ENCODE results near the gene ZSCAN5A.
"Not testable (repeated sequence)": the region's sequence is repeated elsewhere in the genome, so short reads cannot be mapped to it uniquely, and the experiment has no call there.

The ZSCAN5A gene

DNA sequence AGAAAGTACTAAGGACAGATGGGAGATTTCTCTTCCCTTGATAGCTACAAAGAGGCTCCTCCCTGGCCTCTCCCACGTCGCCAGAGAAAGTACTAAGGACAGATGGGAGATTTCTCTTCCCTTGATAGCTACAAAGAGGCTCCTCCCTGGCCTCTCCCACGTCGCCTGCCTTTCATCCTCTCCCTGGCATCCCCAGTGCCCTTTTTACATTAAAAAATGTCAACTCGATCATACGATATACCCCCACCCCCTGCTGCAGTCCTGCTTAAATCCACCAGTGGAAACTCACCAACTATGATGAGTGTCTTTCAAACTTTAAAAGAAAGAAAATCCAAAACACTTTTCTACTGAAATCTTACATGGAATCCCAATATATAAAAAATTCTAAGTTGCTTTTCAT is 7.6 kb downstream of the ZSCAN5A start:
- CTCF ChIA-PET, H3K27me3 Mint-ChIP-seq, H3K9me3 Mint-ChIP-seq, H3K4me3 Mint-ChIP-seq, H3K27ac Mint-ChIP-seq, DNase-seq: not testable (repeated sequence)
- Mint-ChIP-seq H3K4me1 (peaks cover 18% of the 10 kb centered on the region), H3K36me3 (peaks cover 21% of the 10 kb centered on the region)

DNA sequence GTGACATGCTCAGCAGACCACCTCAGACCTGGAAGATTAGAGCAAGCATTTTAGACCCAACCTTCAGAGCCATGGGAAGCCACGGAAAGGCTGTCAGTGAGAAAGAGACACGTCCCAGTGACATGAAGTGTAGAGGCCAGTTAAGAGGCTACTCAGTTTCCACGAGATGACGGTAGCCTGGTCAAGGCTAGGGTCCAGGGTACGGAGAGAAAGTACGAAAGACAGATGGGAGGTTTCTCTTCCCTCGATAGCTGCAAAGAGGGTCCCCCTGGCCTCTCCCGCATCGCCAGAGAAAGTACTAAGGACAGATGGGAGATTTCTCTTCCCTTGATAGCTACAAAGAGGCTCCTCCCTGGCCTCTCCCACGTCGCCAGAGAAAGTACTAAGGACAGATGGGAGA is 8.6 kb downstream of the ZSCAN5A start:
- no peak overlapping the region for H3K27ac Mint-ChIP-seq
- CTCF ChIA-PET: no interaction called here
- H3K4me3 Mint-ChIP-seq: no peak overlapping the region
- H3K9me3 Mint-ChIP-seq: peaks cover 3% of the 10 kb centered on the region
- H3K27me3 Mint-ChIP-seq: no peaks in the 10 kb centered on the region
- no peak for DNase-seq
- H3K36me3 Mint-ChIP-seq: peaks cover 19% of the 10 kb centered on the region
- peaks cover 18% of the 10 kb centered on the region for H3K4me1 Mint-ChIP-seq

DNA sequence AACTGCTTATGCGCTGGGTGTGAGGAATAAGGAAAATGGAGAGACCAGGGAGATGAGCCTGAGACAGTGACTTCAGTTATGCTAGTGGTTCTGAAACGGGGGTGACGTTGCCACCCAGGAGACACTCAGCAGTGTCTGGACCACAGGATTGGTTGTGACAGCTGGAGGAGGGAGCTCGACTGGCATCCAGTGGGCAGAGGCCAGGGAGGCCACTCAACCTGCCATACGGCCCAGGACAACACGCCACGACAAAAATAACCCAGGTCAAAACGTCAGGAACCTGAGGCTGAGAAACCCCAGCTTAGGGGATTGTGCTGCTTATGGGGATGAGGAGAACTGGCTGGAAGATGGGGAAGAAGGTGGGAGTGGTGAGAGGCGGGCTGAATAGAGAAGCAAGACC is 10.4 kb downstream of the ZSCAN5A start:
- H3K4me3 Mint-ChIP-seq: no peak overlapping the region
- DNase-seq: no peak

DNA sequence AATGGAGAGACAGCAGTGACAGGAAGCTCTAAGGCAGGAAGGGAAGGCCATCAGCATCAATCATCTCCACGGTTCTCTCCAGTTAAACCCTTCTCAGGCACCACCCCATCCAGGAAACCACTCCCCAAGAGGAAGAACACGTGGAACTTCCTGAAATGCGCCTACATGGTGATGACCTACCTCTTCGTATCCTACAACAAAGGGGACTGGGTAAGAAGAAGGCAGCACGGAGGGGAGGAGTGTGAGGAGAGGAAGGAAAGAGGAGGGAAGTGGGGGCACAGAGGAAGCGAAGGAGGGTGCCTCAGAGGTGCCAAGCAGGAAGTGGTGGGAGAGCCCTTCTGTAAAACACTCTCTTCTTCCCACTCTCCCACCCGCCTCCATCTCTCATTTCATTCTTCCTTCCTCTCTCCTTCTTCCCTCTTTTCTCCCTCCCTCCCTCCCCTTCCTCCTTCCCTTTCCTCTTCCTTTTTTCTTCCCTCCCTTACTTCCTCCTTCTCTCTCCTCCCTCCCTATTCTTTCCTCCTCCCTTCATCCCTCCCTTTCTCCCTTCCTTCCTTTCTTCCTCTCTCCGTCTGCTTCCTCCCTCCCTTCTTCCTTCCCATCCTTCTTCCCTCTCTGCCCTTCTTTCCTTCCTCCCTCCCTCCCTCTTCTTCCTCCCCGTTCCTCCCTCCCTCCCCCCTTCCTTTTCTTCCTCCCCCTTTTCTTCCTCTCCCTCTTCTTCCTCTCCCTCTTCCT is 12.6 kb downstream of the ZSCAN5A start:
- H3K4me3 Mint-ChIP-seq: peak overlapping the region; percentile 12
- peaks cover 18% of the 10 kb centered on the region for H3K4me1 Mint-ChIP-seq
- H3K9me3 Mint-ChIP-seq: peaks cover 3% of the 10 kb centered on the region
- no peaks in the 10 kb centered on the region for H3K27me3 Mint-ChIP-seq
- CTCF ChIA-PET: no interaction called here
- peak; percentile 26 for DNase-seq
- H3K27ac Mint-ChIP-seq: peak overlapping the region; percentile 53
- H3K36me3 Mint-ChIP-seq: peaks cover 4% of the 10 kb centered on the region

More for the DNA sequence above, 10.4 kb downstream of the ZSCAN5A start:
- H3K9me3 Mint-ChIP-seq: peaks cover 3% of the 10 kb centered on the region
- no peaks in the 10 kb centered on the region for H3K27me3 Mint-ChIP-seq
- H3K36me3 Mint-ChIP-seq: peaks cover 10% of the 10 kb centered on the region
- CTCF ChIA-PET: interaction anchor here (1.5 kb wide), 1 partner anchor 29 kb away, joined by 4 read pairs; no protein-coding TSS in a partner anchor
- no peak overlapping the region for H3K27ac Mint-ChIP-seq
- H3K4me1 Mint-ChIP-seq: peaks cover 18% of the 10 kb centered on the region

DNA sequence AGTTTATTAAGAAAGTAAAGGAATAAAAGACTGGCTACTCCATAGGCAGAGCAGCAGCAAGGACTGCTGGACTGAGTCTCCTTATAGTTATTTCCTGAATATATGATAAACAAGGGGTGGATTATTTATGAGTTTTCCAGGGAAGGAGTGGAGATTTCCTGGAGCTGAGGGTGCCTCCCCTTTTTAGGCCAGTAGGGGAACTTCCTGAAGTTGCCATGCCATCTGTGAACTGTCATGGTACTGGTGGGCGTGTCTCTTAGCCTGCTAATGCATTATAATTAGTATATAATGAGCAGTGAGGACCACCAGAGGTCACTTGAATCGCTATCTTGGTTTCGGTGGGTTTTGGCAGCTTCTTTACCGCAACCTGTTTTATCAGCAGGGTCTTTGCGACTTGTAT is 13.5 kb downstream of the ZSCAN5A start:
- CTCF ChIA-PET: no interaction called here
- H3K27me3 Mint-ChIP-seq: no peaks in the 10 kb centered on the region
- H3K9me3 Mint-ChIP-seq: peaks cover 3% of the 10 kb centered on the region
- peak overlapping the region; percentile 12 for H3K4me3 Mint-ChIP-seq
- DNase-seq: no peak
- H3K4me1 Mint-ChIP-seq: peaks cover 18% of the 10 kb centered on the region
- no peak overlapping the region for H3K27ac Mint-ChIP-seq
- H3K36me3 Mint-ChIP-seq: peaks cover 4% of the 10 kb centered on the region

DNA sequence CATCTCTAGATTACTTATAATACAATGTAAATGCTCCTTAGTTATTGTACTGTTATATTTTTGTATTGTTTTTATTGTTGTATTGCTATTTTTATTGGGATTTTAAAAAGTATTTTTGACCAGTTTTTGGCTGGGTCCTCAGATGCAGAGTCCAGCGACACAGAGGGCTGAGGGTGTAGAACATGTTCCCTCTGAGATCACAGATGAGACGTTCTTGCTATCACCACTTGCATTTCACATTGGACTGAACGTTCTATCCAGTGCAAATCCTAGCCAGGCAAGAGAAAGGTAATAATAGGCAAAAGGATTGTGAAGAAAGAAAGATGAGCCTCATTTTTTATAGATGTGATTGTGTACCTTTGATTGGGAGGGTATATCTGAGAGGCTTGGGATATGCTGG is 15.0 kb downstream of the ZSCAN5A start:
- Mint-ChIP-seq H3K36me3 (peaks cover 4% of the 10 kb centered on the region), H3K4me1 (peaks cover 18% of the 10 kb centered on the region), H3K27me3 (no peaks in the 10 kb centered on the region), H3K9me3 (peaks cover 3% of the 10 kb centered on the region), H3K4me3 (no peak overlapping the region), H3K27ac (no peak overlapping the region)
- no peak for DNase-seq
- CTCF ChIA-PET: interaction anchor here (0.6 to 0.8 kb wide), 2 partner anchors 46 to 77 kb away, joined by 3 to 5 read pairs; no protein-coding TSS in a partner anchor

DNA sequence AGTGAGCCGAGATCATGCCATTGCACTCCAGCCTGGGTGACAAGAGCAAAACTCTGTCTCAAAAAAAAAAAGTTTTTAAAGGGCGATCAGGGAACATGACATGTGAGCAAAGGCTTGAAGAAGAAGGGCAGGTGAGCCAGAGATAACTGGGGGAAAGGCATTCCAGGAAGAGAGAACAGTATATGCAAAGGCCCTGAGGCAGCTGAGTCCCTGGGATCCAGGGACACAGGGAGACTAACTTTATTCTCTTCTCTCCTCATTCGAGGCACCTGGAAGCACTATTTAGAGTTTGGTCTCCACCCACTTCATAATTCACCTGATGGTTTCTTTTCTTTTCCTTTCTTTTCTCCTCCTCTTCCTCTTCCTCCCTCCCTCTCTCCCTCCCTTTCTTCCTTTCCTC is 17.6 kb downstream of the ZSCAN5A start:
- CTCF ChIA-PET: interaction anchor here (1.8 kb wide), 1 partner anchor 13 kb away, joined by 4 read pairs; no protein-coding TSS in a partner anchor
- H3K27ac Mint-ChIP-seq: no peak overlapping the region
- no peak for DNase-seq
- H3K27me3 Mint-ChIP-seq: no peaks in the 10 kb centered on the region
- no peak overlapping the region for H3K4me3 Mint-ChIP-seq
- H3K9me3 Mint-ChIP-seq: peaks cover 3% of the 10 kb centered on the region
- peaks cover 11% of the 10 kb centered on the region for H3K4me1 Mint-ChIP-seq
- peaks cover 4% of the 10 kb centered on the region for H3K36me3 Mint-ChIP-seq

DNA sequence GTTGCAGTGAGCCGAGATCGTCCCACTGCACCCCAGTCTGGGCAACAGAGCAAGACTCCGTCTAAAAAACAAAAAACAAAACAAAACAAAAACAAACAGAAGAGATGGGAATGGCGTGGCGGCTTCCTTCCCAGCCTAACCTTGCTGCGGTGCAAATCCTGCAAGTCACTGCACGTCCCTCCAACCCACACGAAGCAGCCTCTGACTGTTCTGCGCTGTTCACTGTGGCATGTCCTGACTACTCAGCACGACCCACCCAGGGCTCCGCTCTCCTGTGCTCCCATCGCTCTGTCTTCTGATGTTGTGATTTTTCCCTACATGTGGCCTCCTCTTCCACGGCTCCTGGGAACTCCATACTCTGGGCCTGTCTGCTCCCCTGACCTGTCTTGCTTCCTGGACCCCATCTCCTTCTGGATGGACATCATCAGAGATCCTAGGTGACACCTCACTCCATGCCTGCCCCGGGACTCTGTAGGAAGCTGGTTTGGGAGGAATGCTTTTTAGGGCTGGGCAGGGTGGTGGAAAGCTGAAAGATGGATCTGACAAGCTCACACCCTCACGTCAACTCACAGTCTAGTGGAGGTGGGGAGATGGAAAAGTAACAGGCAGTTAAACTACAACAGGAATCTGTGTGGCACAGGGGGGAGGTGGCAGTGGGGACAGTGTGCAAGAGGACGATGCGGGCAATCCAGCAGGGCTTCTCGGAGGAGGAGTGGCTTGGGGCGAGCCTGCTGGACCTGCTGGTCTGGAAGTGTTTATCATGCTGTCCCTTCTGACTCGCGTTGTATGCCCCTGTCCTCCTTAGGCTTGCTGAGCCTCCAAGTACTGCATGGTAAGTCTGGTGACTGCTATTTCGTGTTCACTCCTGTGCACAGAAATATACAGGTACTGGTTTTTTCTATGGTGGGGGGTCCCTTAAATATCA is 18.8 kb downstream of the ZSCAN5A start:
- Mint-ChIP-seq H3K36me3 (peaks cover 3% of the 10 kb centered on the region), H3K27ac (no peak overlapping the region), H3K4me3 (no peak overlapping the region), H3K27me3 (no peaks in the 10 kb centered on the region), H3K9me3 (no peaks in the 10 kb centered on the region), H3K4me1 (peaks cover 2% of the 10 kb centered on the region)
- no peak for DNase-seq
- CTCF ChIA-PET: interaction anchor here (0.6 to 1.8 kb wide), 2 partner anchors 14 to 624 kb away, joined by 3 to 4 read pairs; no protein-coding TSS in a partner anchor

DNA sequence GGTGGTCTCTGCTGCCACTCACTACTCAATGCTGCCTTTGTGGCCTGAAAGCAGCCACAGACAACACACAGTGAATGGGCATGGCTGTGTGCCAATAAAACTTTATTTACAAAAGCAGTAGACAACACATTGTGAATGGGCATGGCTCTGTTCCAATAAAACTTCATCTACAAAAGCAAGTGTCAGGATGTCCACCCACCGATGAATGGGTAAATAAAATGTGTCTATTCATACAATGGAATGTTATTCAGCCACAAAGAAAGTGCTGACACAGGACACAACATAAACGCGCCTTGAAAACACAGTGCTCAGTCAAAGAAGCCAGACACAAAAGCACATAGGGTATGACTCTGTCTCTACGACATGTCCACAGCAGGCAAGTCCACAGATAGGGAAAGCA is 20.1 kb downstream of the ZSCAN5A start:
- no peak overlapping the region for H3K4me3 Mint-ChIP-seq
- no peak for DNase-seq
- CTCF ChIA-PET: interaction anchor here (0.6 kb wide), 1 partner anchor 42 kb away, joined by 3 read pairs; no protein-coding TSS in a partner anchor
- no peaks in the 10 kb centered on the region for H3K27me3 Mint-ChIP-seq
- H3K4me1 Mint-ChIP-seq: no peaks in the 10 kb centered on the region
- H3K9me3 Mint-ChIP-seq: no peaks in the 10 kb centered on the region
- no peak overlapping the region for H3K27ac Mint-ChIP-seq
- peaks cover 3% of the 10 kb centered on the region for H3K36me3 Mint-ChIP-seq

DNA sequence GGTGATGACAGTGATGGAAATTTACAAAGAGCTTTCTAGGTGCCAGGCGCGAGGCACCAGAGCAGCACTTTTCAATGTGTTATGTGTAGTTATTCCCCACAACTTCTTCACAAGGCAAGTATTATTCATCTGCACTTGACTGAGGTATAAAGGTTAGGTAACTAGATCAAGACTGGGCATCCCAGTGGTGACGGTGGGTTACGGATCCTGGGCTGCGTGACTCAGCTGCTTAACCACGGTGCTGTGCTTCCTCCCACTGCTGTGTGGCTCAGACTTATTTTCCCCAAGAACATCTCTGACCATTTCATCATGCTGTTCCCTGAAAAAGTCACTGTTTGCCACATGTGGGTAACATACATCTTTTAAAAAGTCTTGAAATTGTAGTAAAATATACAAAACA is 22.8 kb downstream of the ZSCAN5A start:
- H3K27ac Mint-ChIP-seq: no peak overlapping the region

DNA sequence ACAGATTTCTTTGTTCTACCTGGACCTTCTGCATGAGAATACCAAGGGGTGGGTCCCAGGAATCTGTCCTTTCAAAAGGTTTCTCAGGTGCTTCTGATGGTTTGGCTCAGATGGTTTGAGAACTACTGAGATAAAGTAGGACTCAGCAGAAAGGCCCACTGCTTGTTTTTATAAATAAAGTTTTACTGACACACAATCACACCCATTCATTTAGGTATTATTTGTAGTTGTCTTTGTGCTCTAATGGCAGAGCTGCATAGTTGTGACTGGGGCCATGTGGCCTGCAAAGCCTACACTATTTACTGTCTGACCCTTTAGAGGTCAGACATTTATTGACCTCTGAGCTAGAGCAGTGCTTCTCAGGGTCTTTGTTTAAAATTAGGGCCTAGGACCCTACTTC is 24.5 kb downstream of the ZSCAN5A start:
- CTCF ChIA-PET: interaction anchor here (0.5 kb wide), 1 partner anchor 45 kb away, joined by 3 read pairs; no protein-coding TSS in a partner anchor
- H3K4me1 Mint-ChIP-seq: no peaks in the 10 kb centered on the region
- H3K27ac Mint-ChIP-seq: no peak overlapping the region
- no peak for DNase-seq
- H3K27me3 Mint-ChIP-seq: no peaks in the 10 kb centered on the region
- peaks cover 3% of the 10 kb centered on the region for H3K36me3 Mint-ChIP-seq
- no peak overlapping the region for H3K4me3 Mint-ChIP-seq
- H3K9me3 Mint-ChIP-seq: no peaks in the 10 kb centered on the region

More for the DNA sequence above, 22.8 kb downstream of the ZSCAN5A start:
- no peak for DNase-seq
- Mint-ChIP-seq H3K4me1 (no peaks in the 10 kb centered on the region), H3K27me3 (no peaks in the 10 kb centered on the region), H3K36me3 (peaks cover 3% of the 10 kb centered on the region), H3K9me3 (no peaks in the 10 kb centered on the region), H3K4me3 (no peak overlapping the region)
- CTCF ChIA-PET: interaction anchor here (0.6 kb wide), 1 partner anchor 639 kb away, joined by 4 read pairs; no protein-coding TSS in a partner anchor

DNA sequence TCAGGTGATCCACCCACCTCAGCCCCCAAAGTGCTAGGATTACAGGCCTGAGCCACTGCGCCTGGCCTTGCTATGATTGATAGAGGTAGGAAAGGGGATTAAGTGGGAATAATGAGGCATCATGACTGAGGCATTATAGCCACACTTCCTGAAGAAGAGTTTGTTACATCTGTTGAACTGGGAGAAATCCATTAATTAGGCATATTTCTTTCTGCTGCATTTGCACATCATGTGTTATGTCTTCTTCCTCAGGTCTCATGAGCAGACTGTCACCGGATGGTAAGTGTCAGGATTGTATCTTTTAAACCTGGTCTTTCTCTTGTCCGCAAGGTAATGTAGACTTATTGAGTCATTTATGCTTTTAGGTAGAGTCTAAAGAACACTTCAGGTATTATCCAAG is 29.9 kb downstream of the ZSCAN5A start:
- no peaks in the 10 kb centered on the region for H3K36me3 Mint-ChIP-seq
- H3K4me1 Mint-ChIP-seq: no peaks in the 10 kb centered on the region
- no peak overlapping the region for H3K4me3 Mint-ChIP-seq
- CTCF ChIA-PET: no interaction called here
- no peak for DNase-seq
- no peak overlapping the region for H3K27ac Mint-ChIP-seq
- no peaks in the 10 kb centered on the region for H3K9me3 Mint-ChIP-seq
- H3K27me3 Mint-ChIP-seq: no peaks in the 10 kb centered on the region

DNA sequence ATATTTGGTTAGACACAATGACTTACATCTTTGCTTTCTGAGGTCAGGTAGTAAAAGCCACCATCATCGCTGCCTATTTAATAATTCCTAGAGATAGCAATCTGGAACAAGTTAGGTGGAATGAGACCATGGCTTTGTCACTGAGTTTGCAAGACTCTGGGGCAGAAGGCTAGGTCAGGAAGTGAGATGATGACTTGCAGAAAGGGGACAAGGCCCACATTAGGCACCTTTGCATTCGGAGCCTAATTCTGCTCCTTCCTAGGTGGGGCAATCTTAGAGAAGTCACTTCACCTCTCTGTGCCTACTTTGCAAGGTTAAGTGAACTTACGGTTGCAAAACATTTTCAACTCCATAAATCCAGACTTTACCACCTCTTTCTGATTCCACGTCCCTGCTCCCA is 31.8 kb downstream of the ZSCAN5A start:
- CTCF ChIA-PET: interaction anchor here (1.6 kb wide), 1 partner anchor 216 kb away, joined by 5 read pairs; no protein-coding TSS in a partner anchor
- Mint-ChIP-seq H3K27me3 (no peaks in the 10 kb centered on the region), H3K4me3 (no peak overlapping the region), H3K9me3 (peaks cover 2% of the 10 kb centered on the region), H3K4me1 (no peaks in the 10 kb centered on the region), H3K27ac (no peak overlapping the region), H3K36me3 (no peaks in the 10 kb centered on the region)
- no peak for DNase-seq

DNA sequence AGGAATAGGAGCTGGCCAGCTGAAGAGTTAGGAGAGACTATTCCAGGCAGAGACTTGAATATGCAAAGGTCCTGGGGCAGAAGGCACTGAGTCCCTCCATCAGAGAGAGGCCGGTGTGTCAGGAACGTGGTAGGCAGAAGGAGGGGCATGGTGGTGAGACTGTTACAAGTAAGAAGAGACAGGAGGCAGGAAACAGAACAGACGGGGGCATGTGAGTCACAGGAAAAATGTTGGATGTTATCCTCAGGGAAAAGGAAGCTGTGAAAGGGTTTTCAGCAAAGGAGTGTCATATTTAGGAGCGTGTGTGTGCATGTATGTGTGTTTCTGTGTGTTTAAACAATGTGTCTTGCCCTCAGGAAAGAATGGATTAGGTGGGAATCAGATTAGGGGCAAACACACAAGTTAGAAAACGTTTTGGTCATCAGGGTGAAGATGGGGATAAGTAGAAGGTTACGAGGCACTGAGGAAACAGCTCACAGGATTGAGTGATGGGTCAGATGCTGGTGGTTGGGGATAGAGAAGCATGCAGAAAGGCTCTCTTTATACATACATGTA is 41.0 kb downstream of the ZSCAN5A start:
- no peaks in the 10 kb centered on the region for H3K36me3 Mint-ChIP-seq
- CTCF ChIA-PET: interaction anchor here (1.4 kb wide), 1 partner anchor 21 kb away, joined by 4 read pairs; no protein-coding TSS in a partner anchor
- no peaks in the 10 kb centered on the region for H3K4me1 Mint-ChIP-seq
- H3K27ac Mint-ChIP-seq: no peak overlapping the region
- DNase-seq: no peak
- H3K27me3 Mint-ChIP-seq: no peaks in the 10 kb centered on the region
- H3K9me3 Mint-ChIP-seq: peaks cover 7% of the 10 kb centered on the region
- no peak overlapping the region for H3K4me3 Mint-ChIP-seq
